Glutamatergic neuron (in vitro differentiated cells): ENCODE results near the gene COA7. TPM values are rescaled to one million over a fixed set of nuclear protein-coding genes. Genes with fewer than 3 reads are reported as not detected.

ENCODE experiments used
- DNase-seq: peaks from one replicate; pipeline ENCODE4 v3.0.0; 2022
- H3K27ac Mint-ChIP-seq: one replicate; pipeline ENCODE4 v1.8.0; 2020; ENCODE audit warnings: mild to moderate bottlenecking, mixed read lengths, inconsistent platforms; ENCODE audit not compliant: unreplicated experiment
- H3K27me3 Mint-ChIP-seq: one replicate; pipeline ENCODE4 v1.8.0; 2020; ENCODE audit warnings: mild to moderate bottlenecking, moderate library complexity, mixed read lengths, inconsistent platforms; ENCODE audit not compliant: unreplicated experiment
- H3K36me3 Mint-ChIP-seq: one replicate; pipeline ENCODE4 v1.8.0; 2020; ENCODE audit warnings: mild to moderate bottlenecking, mixed read lengths, inconsistent platforms; ENCODE audit not compliant: unreplicated experiment
- H3K4me1 Mint-ChIP-seq: one replicate; pipeline ENCODE4 v1.8.0; 2020; ENCODE audit warnings: mild to moderate bottlenecking, low read depth, mixed read lengths, inconsistent platforms; ENCODE audit not compliant: unreplicated experiment
- H3K4me3 Mint-ChIP-seq: one replicate; pipeline ENCODE4 v1.8.0; 2020; ENCODE audit warnings: mild to moderate bottlenecking, mixed read lengths, inconsistent platforms; ENCODE audit not compliant: unreplicated experiment
- H3K9me3 Mint-ChIP-seq: one replicate; pipeline ENCODE4 v1.8.0; 2020; ENCODE audit warnings: mild to moderate bottlenecking, moderate library complexity, mixed read lengths, inconsistent platforms; ENCODE audit not compliant: unreplicated experiment
- CTCF ChIP-seq: fragments of 200-600 bp; sonication (generic); IDR thresholded peaks from one replicate; pipeline ENCODE4 v1.5.0; 2021; ENCODE audit not compliant: partially characterized antibody, unreplicated experiment
- total RNA-seq: library from RNA; stranded (reverse); fragmentation: NEBNext Ultra II Directional; extraction: Animal tissue kit (Norgen Biotek cat#: 25700); gene quantifications from one replicate; pipeline ENCODE4 v1.2.1, GENCODE V29; 2021; ENCODE audit not compliant: unreplicated experiment

Gene COA7
- total RNA-seq, 1 donor from 2014 or later: 24.6 TPM

- Mint-ChIP-seq H3K9me3 (peaks cover 2% of the 10 kb centered on the region), H3K4me3 (no peak overlapping the region), H3K4me1 (no peaks in the 10 kb centered on the region), H3K27me3 (peaks cover 4% of the 10 kb centered on the region), H3K36me3 (no peaks in the 10 kb centered on the region), H3K27ac (no peak overlapping the region)
- TF ChIP-seq CTCF: no peak
- DNase-seq: no peak
Observed at GRCh38 chr1:52672946-52673345, 25.2 kb downstream of the COA7 start.

GRCh38 chr1:52670604-52671003 lies 27.5 kb downstream of the COA7 start:
- H3K36me3 Mint-ChIP-seq: no peaks in the 10 kb centered on the region
- peaks cover under 1% of the 10 kb centered on the region for H3K27me3 Mint-ChIP-seq
- TF ChIP-seq CTCF: no peak
- H3K9me3 Mint-ChIP-seq: peaks cover 2% of the 10 kb centered on the region
- peaks cover 2% of the 10 kb centered on the region for H3K4me1 Mint-ChIP-seq
- no peak overlapping the region for H3K27ac Mint-ChIP-seq
- DNase-seq: no peak
- H3K4me3 Mint-ChIP-seq: no peak overlapping the region

- peaks cover 8% of the 10 kb centered on the region for H3K4me1 Mint-ChIP-seq
- peaks cover 2% of the 10 kb centered on the region for H3K9me3 Mint-ChIP-seq
- H3K27ac Mint-ChIP-seq: no peak overlapping the region
- TF ChIP-seq CTCF: no peak
- H3K36me3 Mint-ChIP-seq: no peaks in the 10 kb centered on the region
- no peak for DNase-seq
- peaks cover 3% of the 10 kb centered on the region for H3K27me3 Mint-ChIP-seq
- no peak overlapping the region for H3K4me3 Mint-ChIP-seq
Observed at GRCh38 chr1:52669696-52670095, 28.5 kb downstream of the COA7 start.

- no peak for TF ChIP-seq CTCF
- H3K9me3 Mint-ChIP-seq: peaks cover 2% of the 10 kb centered on the region
- H3K27ac Mint-ChIP-seq: no peak overlapping the region
- H3K36me3 Mint-ChIP-seq: no peaks in the 10 kb centered on the region
- DNase-seq: no peak
- peaks cover 9% of the 10 kb centered on the region for H3K4me1 Mint-ChIP-seq
- H3K27me3 Mint-ChIP-seq: peaks cover 3% of the 10 kb centered on the region
- no peak overlapping the region for H3K4me3 Mint-ChIP-seq
Observed at GRCh38 chr1:52668711-52669110, 29.4 kb downstream of the COA7 start.

- Mint-ChIP-seq H3K4me1 (peaks cover 13% of the 10 kb centered on the region), H3K4me3 (no peak overlapping the region), H3K27ac (no peak overlapping the region), H3K9me3 (peaks cover 4% of the 10 kb centered on the region), H3K27me3 (peaks cover 7% of the 10 kb centered on the region), H3K36me3 (no peaks in the 10 kb centered on the region)
- no peak for TF ChIP-seq CTCF
- no peak for DNase-seq
Observed at GRCh38 chr1:52667984-52668383, 30.2 kb downstream of the COA7 start.
